Activated T-cell treated with anti-CD3 and anti-CD28 coated beads, Interleukin-2, amount 50 U/mL, for 1 hour (primary cell): Measurements from ENCODE around the gene DCTN2.
"Not testable (repeated sequence)": the region's sequence is repeated elsewhere in the genome, so short reads cannot be mapped to it uniquely, and the experiment has no call there.

ENCODE experiments used
- DNase-seq: peaks from one replicate; pipeline ENCODE4 v3.0.0-alpha.2; 2020

DCTN2 gene

DNA sequence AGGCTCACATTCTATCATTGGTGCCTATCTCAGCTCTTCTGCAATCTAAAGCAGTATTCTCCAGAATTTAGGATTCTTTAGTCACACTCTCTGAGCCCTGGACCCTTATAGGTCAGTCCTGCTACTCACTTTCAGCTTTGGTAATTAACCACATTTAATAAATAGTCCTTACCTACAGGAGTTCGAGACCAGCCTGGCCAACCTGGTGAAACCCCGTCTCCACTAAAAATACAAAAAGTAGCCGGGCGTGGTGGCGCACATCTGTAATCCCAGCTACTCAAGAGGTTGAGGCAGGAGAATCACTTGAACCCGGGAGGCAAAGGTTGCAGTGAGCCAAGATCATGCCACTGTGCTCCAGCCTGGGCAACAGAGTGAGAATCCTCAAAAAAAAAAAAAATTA, 33.3 kb downstream of the DCTN2 start:
- DNase-seq: not testable (repeated sequence)

DNA sequence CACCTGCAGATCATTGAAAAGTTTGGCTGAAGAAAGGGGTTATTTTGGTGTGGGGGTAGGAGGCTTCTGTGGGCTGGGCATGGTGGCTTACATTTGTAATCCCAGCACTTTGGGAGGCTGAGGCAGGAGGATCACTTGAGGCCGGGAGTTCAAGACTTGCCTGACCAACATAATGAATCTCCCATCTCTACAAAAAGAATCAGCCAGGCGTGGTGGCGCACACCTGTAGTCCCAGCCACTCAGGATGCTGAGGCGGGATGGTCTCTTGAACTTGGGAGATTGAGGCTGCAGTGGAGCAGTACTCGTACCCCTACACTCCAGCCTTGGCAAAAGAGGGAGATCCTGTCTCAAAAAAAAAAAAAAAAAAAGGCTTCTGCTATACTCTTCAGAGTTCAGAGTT, 33.7 kb downstream of the DCTN2 start:
- DNase-seq: no peak

DNA sequence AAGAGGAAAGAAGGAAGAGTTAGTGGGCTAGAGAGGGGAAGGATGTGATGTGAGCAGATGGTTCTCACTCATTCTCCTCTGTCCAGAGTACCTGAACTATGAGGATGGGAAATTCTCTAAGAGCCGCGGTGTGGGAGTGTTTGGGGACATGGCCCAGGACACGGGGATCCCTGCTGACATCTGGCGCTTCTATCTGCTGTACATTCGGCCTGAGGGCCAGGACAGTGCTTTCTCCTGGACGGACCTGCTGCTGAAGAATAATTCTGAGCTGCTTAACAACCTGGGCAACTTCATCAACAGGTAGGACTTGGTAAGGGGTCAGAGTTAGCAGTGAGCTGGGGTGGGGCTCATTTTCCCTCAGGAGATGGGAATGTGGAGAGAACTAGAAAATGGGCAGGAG, 34.3 kb downstream of the DCTN2 start:
- no peak for DNase-seq

DNA sequence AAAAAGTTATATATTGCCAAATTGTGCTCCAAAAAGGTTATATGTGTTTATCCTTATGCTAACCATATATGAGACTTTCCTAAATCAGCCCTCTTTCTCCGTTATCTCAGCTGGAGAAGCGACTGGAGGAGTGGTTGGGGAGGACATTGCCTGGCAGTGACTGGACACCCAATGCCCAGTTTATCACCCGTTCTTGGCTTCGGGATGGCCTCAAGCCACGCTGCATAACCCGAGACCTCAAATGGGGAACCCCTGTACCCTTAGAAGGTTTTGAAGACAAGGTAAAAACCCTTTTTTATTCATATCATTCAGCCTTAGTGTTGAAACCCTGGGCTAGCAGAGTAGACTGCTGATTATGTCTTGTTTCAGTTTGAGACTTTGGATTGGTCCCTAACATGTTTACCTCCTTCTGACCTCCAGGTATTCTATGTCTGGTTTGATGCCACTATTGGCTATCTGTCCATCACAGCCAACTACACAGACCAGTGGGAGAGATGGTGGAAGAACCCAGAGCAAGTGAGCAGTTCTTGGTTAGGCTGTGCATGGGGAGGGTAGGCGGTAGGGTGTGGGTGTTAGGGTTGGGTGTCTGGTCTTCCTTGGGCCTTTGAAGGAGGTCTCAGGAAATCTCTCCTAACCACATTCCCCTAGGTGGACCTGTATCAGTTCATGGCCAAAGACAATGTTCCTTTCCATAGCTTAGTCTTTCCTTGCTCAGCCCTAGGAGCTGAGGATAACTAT, 35.2 kb downstream of the DCTN2 start:
- DNase-seq: no peak

DNA sequence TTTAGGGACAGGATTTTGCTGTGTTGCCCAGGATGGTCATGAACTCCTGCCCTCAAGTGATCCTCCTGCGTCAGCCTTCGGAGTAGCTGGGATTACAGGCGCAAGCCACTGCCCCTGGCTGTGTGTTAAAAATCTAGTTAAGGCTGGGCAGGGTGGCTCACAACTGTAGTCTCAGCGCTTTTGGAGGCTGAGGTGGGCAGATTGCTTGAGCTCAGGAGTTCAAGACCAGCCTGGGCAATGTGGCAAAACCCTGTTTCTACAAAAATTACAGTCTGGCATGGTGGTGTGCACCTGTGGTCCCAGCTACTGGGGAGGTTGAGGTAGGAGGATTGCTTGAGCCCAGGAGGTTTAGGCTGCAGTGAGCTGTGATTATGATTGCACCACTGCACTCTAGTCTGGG, 35.8 kb downstream of the DCTN2 start:
- DNase-seq: no peak

DNA sequence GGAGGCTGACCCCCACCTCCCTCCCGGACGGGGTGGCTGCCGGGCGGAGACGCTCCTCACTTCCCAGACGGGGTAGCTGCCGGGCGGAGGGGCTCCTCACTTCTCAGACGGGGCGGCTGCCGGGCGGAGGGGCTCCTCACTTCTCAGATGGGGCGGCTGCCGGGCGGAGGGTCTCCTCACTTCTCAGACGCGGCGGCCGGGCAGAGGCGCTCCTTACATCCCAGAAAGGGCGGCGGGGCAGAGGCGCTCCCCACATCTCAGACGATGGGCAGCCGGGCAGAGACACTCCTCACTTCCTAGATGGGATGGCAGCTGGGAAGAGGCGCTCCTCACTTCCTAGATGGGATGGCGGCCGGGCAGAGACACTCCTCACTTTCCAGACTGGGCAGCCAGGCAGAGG, 39.2 kb downstream of the DCTN2 start:
- DNase-seq: not testable (repeated sequence)

DNA sequence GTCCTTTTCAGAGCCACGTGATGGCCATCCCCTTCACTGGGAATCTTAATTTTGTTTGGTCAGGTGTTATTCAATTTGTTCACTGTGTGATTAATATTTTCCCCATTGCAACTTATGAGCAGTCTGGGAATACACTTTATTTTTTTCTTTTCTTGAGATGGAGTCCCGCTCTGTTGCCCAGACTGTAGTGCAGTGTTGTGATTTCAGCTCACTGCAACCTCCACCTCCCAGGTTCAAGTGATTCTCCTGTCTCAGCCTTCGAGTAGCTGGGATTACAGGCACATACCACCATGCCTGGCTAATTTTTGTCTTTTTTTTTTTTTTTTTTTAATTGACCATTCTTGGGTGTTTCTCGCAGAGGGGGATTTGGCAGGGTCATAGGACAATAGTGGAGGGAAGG, 40.5 kb downstream of the DCTN2 start:
- DNase-seq: not testable (repeated sequence)

DNA sequence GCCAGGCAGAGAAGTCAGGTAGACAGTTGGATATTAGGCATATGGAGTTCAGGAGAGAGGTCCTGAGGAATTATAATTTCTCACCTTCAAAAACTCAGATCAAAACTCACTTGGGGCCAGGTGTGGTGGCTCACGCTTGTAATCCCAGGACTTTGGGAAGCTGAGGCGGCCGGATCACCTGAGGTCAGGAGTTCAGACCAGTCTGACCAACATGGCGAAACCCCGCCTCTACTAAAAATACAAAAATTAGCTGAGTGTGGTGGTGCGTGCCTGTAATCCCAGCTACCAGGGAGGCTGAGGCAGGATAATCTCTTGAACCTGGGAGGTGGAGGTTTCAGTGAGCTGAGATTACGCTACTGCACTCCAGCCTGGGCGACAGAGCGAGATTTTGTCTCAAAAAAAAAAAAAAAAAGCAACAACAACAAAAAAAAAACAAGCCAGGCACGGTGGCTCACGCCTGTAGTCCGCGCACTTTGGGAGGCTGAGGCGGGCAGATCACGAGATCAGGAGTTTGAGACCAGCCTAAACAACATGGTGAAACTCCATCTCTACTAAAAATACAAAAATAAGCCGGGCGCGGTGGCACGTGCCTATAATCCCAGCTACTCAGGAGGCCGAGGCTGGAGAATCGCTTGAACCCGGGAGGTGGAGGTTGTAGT, 44.6 kb downstream of the DCTN2 start:
- not testable (repeated sequence) for DNase-seq

DNA sequence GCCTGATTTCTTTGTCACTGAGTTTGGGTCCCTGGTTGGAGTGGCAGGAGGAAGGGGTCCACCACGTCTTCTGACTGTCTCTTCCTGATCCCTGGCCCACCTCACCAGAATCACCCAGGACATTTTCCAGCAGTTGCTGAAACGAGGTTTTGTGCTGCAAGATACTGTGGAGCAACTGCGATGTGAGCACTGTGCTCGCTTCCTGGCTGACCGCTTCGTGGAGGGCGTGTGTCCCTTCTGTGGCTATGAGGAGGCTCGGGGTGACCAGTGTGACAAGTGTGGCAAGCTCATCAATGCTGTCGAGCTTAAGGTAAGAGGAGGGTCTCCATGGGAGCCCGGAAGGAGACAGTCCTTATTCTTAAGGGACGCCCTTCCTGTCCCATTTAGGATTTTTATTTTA, 46.8 kb downstream of the DCTN2 start:
- no peak for DNase-seq

DNA sequence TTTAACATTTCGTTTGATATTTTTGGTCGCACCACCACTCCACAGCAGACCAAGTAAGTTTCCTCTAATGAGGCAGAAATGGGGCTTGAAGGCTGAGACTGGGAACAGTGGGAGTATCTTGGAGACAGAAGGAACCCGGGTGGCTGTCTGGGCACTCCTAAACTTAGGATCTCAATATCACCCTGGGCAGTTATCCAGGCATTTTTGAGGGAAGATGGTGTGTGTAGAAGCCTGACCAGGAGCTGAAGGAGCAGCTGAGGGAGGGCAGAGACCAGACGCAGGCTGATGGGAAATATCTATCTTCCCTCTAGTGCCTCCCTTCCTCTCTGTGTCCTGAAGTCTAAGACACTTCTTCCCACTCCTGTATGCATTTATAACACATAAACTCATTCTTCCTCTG, 48.4 kb downstream of the DCTN2 start:
- DNase-seq: no peak

DNA sequence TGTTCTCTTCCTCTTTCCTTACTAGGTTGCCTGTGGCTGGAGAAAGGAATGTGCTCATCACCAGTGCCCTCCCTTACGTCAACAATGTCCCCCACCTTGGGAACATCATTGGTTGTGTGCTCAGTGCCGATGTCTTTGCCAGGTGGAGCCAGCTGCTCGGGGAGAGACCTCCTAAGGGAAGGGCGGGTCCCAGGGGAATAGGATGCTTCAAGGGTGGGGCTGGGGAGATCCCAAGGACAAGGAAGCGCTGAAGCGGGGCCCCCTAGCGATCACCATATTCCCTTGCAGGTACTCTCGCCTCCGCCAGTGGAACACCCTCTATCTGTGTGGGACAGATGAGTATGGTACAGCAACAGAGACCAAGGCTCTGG, 48.9 kb downstream of the DCTN2 start:
- no peak for DNase-seq

DNA sequence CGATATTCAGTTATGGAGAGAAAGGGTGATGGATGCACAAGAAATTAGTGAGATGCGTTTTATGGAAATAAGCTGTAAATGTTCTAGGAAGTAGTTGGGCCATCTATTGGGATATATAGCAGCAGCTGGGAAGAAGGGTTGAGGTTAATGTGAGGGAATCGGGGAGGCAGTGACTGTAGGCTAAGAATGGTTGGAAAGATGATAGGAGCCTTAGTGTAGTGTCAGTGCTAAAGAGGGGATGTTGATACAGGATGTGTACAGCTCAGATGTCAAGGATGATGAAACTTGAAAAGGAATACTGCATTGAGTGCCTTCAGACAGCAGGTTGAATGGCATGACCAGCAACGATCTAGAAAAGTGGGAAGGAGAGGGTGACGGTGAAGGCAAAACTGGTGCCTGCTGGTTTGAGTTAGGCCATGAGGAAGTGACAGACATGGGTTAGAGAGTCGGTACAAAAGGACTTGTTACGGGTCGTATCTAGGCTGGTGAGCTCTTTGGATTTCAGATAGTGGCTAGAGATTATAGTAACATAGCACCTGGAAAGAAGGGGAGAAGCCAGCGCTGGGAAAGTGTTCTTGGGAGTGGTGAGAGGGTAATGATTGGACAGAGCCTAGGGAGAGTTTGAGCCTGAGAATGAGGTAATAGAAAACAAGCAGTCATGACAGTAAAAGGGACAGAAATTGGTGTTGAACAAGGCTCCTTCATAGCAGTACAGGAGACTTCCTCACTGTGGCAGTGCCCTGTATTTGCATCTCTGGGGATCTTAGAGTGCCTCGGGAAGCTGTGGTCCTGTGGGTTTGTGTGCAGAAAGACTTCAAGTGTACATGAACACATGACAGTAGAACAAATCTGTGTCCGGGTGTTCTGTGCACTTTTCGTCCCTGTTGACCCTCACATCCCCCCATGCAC, 49.5 kb downstream of the DCTN2 start:
- no peak for DNase-seq

DNA sequence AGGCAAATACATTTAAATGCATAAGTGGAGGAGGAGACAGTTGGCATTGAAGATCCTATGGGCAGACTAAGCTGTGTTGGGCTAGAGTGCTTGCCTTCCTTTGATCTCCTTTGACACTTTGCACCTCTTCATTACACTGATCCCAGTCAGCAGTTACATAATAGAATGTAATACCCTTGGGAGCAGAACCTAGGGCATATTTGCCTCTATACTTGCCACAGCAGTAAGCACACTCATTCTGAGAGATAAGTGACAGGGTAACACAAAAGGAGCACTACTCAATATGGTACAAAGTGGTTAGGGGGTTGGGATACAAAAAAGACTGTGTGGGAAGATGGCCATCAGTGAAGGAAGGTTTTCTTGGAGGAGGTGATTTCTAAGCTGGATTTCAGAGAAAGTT, 50.2 kb downstream of the DCTN2 start:
- no peak for DNase-seq

DNA sequence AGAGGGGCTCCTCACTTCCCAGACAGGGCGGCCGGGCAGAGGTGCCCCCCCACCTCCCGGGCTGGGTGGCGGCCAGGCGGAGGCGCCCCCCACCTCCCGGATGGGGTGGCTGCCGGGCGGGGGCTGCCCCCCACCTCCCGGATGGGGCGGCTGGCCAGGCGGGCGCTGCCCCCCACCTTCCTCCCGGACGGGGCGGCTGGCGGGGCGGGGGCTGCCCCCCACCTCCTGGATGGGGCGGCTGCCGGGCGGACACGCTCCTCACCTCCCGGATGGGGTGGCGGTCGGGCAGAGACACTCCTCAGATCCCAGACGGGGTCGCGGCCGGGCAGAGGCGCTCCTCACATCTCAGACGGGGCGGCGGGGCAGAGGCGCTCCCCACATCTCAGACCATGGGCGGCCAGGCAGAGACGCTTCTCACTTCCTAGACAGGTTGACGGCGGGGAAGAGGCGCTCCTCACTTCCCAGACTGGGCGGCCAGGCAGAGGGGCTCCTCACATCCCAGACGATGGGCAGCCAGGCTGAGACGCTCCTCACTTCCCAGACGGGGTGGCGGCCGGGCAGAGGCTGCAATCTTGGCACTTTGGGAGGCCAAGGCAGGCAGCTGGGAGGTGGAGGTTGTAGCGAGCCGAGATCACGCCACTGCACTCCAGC, 51.8 kb downstream of the DCTN2 start:
- DNase-seq: not testable (repeated sequence)

DNA sequence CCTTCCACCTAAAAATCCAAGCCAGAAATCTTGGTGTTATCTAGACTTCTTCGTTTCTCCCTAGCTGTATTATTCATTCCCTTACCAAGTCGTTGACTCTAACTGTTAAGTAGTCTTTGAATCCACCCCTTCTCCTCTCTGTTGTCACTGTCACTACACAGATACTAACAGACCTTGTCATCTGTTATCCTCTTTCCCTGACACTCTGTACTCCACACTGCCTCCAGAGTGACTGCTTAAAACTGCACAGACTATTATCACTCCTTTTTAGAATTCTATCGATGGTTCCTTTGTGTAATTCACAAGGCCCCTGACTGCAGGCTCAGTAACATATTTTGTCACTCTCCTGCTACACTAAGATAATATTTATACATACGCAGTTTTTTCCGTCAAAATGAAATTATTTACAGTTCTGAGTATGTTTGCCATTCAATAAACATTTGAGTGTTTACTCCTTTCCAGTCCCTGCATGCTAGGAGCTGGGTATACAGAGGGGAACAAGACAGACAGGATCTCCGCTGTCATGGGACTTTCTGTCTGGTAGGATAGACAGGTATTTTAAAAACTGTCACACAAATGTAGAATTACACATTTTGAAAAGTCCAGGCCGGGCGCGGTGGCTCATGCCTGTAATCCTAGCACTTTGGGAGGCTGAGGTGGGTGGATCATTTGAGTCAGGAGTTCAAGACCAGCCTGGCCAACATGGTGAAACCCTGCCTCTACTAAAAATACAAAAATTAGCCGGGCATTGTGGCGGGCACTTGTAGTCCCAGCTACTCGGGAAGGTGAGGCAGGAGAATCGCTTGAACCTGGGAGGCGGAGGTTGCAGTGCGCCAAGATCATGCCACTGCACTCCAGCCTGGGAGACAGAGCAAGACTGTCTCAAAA, 55.4 kb downstream of the DCTN2 start:
- no peak for DNase-seq

DNA sequence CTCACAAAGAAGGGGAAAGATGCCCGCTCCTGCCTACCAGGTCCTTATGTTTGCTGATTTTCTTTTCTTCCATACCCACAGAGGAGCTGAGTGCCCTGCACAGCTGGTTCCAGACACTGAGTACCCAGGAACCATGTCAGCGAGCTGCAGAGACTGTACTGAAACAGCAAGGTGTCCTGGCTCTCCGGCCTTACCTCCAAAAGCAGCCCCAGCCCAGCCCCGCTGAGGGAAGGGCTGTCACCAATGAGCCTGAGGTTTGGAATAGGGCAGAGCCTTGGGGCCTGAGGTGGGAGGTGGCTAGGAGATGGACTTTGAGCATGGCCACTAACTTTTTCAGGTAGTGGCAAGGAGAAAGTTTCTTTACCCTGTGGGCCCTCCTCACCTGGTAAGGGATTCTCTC, 56.9 kb downstream of the DCTN2 start:
- DNase-seq: no peak

DNA sequence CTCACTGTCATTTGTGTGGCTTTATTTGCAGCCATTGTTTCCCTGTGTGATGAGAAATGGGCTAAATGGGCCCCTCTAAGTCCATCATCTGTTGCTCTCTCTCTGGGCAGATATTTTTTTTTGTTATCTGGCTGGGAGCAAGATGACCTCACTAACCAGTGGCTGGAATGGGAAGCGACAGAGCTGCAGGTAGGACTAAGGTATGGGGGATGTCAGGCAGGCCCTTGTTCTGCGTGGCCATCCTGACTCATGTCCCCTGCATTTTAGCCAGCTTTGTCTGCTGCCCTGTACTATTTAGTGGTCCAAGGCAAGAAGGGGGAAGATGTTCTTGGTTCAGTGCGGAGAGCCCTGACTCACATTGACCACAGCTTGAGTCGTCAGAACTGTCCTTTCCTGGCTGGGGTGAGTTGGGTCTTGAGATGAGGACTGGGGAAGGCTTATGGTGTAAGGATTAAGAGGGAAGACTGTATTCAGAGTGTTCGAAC, 57.8 kb downstream of the DCTN2 start:
- no peak for DNase-seq

DNA sequence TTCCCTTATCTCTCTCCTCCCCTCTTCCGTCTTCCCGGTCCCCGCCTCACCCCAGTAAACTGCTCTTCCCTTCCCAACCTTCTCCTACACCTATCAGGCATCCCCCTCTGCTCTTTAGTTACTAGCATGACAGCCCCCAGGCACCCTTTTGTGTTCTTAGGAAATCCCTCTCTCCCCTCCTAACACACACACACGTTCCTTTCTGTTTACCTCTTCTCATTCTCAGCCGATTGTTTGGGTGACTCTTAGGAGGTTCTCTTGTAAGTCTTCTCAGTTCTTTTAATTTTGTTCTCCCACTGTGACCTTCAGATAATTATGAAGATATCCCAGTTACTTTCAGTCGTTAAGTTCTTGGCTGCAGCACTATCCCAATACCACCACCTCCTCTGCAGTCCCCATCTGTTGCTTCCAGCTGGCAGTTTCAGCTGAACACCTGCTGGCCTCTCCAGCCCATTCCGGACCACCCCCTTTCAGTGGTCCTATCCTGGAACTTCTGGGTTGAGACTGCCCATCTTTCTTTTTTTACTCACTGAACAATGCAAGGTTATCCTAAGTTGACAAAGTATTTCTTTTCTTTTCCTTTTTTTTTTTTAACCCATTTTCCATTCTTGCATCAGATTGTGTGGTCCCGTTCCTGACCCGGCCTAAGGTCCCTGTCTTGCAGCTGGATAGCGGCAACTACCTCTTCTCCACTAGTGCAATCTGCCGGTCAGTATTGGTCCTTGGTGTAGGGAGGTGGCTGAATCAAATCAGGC, 58.4 kb downstream of the DCTN2 start:
- DNase-seq: no peak

DNA sequence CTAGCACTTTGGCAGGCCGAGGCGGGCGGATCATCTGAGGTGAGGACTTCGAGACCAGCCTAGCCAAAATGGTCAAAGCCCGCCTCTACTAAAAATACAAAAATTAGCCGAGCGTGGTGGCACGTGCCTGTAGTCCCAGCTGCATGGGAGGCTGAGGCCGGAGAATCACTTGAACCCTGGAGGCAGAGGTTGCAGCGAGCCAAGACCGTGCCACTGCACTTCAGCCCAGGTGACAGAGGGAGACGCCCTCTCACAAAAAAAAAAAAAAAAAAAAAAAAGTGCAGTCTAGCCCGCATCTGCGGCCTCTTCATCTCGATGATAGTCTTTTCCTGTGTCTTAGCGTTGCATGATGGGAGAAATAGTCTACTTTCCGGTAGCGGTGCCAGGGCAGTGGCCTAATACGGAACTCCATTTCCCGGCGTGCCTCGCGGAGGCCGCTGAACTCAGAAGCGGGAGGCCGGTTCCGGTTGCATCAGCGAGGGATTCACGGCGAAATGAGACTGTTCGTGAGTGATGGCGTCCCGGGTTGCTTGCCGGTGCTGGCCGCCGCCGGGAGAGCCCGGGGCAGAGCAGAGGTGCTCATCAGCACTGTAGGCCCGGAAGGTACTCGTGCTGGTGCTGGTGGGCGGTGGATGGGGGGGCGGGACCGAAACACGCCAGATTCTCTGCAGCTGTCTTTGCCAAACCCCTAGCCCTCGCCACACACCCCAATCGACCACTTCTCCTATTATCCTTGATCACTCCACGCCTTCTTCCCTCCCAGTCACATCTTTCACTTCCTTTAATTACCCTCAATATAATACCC, 59.2 kb downstream of the DCTN2 start, which contains the start of gene MARS1:
MARS1 (plus strand) TSS at position 472 of the 805 bp plus-strand sequence; CDS start at position 495, 23 bp downstream.
- DNase-seq: peak; percentile 88

DNA sequence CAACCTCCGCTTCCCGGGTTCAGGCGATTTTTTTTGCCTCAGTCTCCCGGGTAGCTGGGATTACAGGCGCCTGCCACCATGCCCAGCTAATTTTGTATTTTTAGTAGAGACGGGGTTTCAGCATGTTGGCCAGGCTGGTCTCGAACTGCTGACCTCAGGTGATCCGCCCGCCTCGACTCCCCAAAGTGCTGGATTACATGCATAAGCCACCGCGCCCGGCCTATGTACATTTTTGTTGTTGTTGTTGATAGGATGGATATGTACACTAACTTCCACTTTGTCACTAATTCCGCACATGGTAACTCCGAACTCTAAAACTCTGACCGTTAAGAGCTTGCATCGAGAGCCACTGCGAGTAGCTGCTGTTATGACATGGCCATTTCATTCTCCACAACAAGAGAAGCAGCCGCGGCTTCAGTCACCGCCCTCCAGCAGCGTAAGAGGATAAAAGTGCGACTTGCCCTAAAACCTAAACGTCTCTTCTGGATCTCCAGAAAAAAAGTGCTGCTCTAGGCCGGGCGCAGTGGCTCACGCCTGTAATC, 59.9 kb downstream of the DCTN2 start:
- no peak for DNase-seq
